HepG2 (cell line): ENCODE measurements around the gene SFXN5. TPM values are rescaled to one million over a fixed set of nuclear protein-coding genes. Genes with fewer than 3 reads are reported as not detected.

Experiments
- CAMTA2 ChIP-seq: sonication (generic); formaldehyde crosslinking; IDR thresholded peaks from 2 replicates; pipeline ENCODE4 v1.4.0; 2020; ENCODE audit warnings: mild to moderate bottlenecking, missing genetic modification reagents, borderline replicate concordance
- HOXA7 ChIP-seq: sonication (generic); formaldehyde crosslinking; IDR thresholded peaks from 2 replicates; pipeline ENCODE4 v1.8.1; 2022; ENCODE audit warnings: mild to moderate bottlenecking, missing genetic modification reagents, moderate library complexity
- KLF11 ChIP-seq: IDR thresholded peaks from 2 replicates; pipeline ENCODE4 v1.6.1; 2016; ENCODE audit warnings: missing compliant biosample characterization
- MAX ChIP-seq: IDR thresholded peaks from 2 replicates; pipeline ENCODE4 v1.6.1; 2012; ENCODE audit warnings: inconsistent platforms
- MXI1 ChIP-seq: IDR thresholded peaks from 3 replicates; pipeline ENCODE4 v1.6.1; 2012; ENCODE audit warnings: low read depth, low read length, inconsistent platforms, borderline replicate concordance
- NAIF1 ChIP-seq: sonication (generic); formaldehyde crosslinking; IDR thresholded peaks from 2 replicates; pipeline ENCODE4 v1.5.0; 2020; ENCODE audit warnings: mild to moderate bottlenecking, missing genetic modification reagents, borderline replicate concordance
- NFKBIZ ChIP-seq: IDR thresholded peaks from 2 replicates; pipeline ENCODE4 v1.6.1; 2018; ENCODE audit warnings: missing genetic modification reagents, missing compliant biosample characterization
- NR2F6 ChIP-seq, 2 experiments: IDR thresholded peaks; 2 replicates each; pipeline ENCODE4 v1.6.1; 2016; ENCODE audit warnings: antibody characterized with exemption in 1 of 2, mild to moderate bottlenecking in 1 of 2
- SOX6 ChIP-seq, 2 experiments: fragments of 450-650 bp in 1 of 2; sonication (generic) in 1 of 2; formaldehyde crosslinking in 1 of 2; IDR thresholded peaks; 2 replicates each; pipeline versions ENCODE4 v1.4.0 to v1.6.1; 2017 to 2020; ENCODE audit warnings: antibody characterized with exemption in 1 of 2, mild to moderate bottlenecking in 1 of 2, missing genetic modification reagents in 1 of 2
- THYN1 ChIP-seq: sonication (generic); formaldehyde crosslinking; IDR thresholded peaks from 2 replicates; pipeline ENCODE4 v1.8.1; 2023; ENCODE audit warnings: low read depth, mild to moderate bottlenecking, moderate library complexity, missing genetic modification reagents, borderline replicate concordance
- TMF1 ChIP-seq: sonication (generic); formaldehyde crosslinking; IDR thresholded peaks from 2 replicates; pipeline ENCODE4 v1.8.1; 2022; ENCODE audit warnings: low read depth, missing genetic modification reagents
- ZBTB20 ChIP-seq: sonication (generic); formaldehyde crosslinking; IDR thresholded peaks from 2 replicates; pipeline ENCODE4 v1.8.1; 2023; ENCODE audit warnings: missing genetic modification reagents, low read depth, mild to moderate bottlenecking, borderline replicate concordance
- ZFP36L1 ChIP-seq: sonication (generic); formaldehyde crosslinking; IDR thresholded peaks from 2 replicates; pipeline ENCODE4 v1.8.0; 2022; ENCODE audit warnings: mild to moderate bottlenecking, missing genetic modification reagents, moderate library complexity
- ZFY ChIP-seq: sonication (generic); formaldehyde crosslinking; IDR thresholded peaks from 2 replicates; pipeline ENCODE4 v1.4.0; 2020; ENCODE audit warnings: missing genetic modification reagents
- ZNF251 ChIP-seq: sonication (generic); formaldehyde crosslinking; IDR thresholded peaks from 2 replicates; pipeline ENCODE4 v1.9.0; 2021; ENCODE audit warnings: mild to moderate bottlenecking, missing genetic modification reagents
- ZNF280B ChIP-seq: sonication (generic); formaldehyde crosslinking; IDR thresholded peaks from 2 replicates; pipeline ENCODE4 v1.5.0; 2020; ENCODE audit warnings: missing genetic modification reagents, mild to moderate bottlenecking, borderline replicate concordance
- ZNF431 ChIP-seq: sonication (generic); formaldehyde crosslinking; IDR thresholded peaks from 2 replicates; pipeline ENCODE4 v1.9.0; 2022; ENCODE audit warnings: missing genetic modification reagents, low read depth, mild to moderate bottlenecking, borderline replicate concordance
- ZZZ3 ChIP-seq: sonication (generic); formaldehyde crosslinking; IDR thresholded peaks from 2 replicates; pipeline ENCODE4 v1.4.0; 2020; ENCODE audit warnings: missing genetic modification reagents, mild to moderate bottlenecking, borderline replicate concordance
- polyA plus RNA-seq, 8 experiments: library from polyadenylated mRNA; depleted of rRNA in 3 of 8; stranded (reverse) in 7 of 8; unstranded in 1 of 8; fragments of >200 nt; fragmentation: Illumina TruSeq in 4 of 8; extraction: Trizol in 4 of 8; gene quantifications; 2 replicates each; pipeline versions ENCODE4 v1.2.1 to v1.2.3, GENCODE V29; 2011 to 2016; ENCODE audit warnings: low read depth in 4 of 8, missing spikeins in 1 of 8, mixed read lengths in 1 of 8; ENCODE audit not compliant: insufficient read depth in 1 of 8
- total RNA-seq, 5 experiments: library from RNA; depleted of rRNA; stranded (reverse); fragments of >200 nt; fragmentation: Illumina TruSeq; extraction: Trizol; gene quantifications; 2 replicates each; pipeline ENCODE4 v1.2.3, GENCODE V29; 2016; ENCODE audit warnings: low read depth in 1 of 5
- TF ChIP-seq, protein P1 (sequence below): IDR thresholded peaks from 2 replicates; pipeline ENCODE4 v1.6.1; 2016; ENCODE audit warnings: missing genetic modification reagents, missing compliant biosample characterization
- TF ChIP-seq, protein P2 (sequence below): sonication (generic); formaldehyde crosslinking; IDR thresholded peaks from 2 replicates; pipeline ENCODE4 v1.5.1; 2020; ENCODE audit warnings: missing genetic modification reagents, mild to moderate bottlenecking, borderline replicate concordance
- TF ChIP-seq, protein P3 (sequence below): sonication (generic); formaldehyde crosslinking; IDR thresholded peaks from 2 replicates; pipeline ENCODE4 v1.5.0; 2020; ENCODE audit warnings: missing genetic modification reagents
- TF ChIP-seq, protein P4 (sequence below): sonication (generic); formaldehyde crosslinking; IDR thresholded peaks from 2 replicates; pipeline ENCODE4 v1.5.0; 2020; ENCODE audit warnings: mild to moderate bottlenecking, missing genetic modification reagents, moderate library complexity

Gene SFXN5
- total and polyA plus RNA-seq, 2 of the 13 experiments (the other 11 are each of a cell fraction or from before 2014, with no cell fraction given) = 34.9 to 37.4 TPM

- TF ChIP-seq, protein P1, sequence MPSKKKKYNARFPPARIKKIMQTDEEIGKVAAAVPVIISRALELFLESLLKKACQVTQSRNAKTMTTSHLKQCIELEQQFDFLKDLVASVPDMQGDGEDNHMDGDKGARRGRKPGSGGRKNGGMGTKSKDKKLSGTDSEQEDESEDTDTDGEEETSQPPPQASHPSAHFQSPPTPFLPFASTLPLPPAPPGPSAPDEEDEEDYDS (CRISPR knock-in tag) = peak; percentile 87
- TF ChIP-seq TMF1 (CRISPR knock-in tag) (peak; percentile 63), ZNF251 (CRISPR knock-in tag) (peak; percentile 79; the same call in 1 of the 2 replicates), CAMTA2 (CRISPR knock-in tag) (0 out of 2 replicates have a peak, but pooled peaks have one; percentile 51), ZZZ3 (CRISPR knock-in tag) (peak; percentile 15; the same call in 1 of the 2 replicates), ZFY (peak; percentile 71), SOX6 (IDR thresholded peaks at IDR 0.05) (no peak), SOX6 (CRISPR knock-in tag; IDR thresholded peaks at IDR 0.05) (peak; percentile 66), ZFP36L1 (CRISPR knock-in tag) (no peak; the same call in none of the 2 replicates), MXI1 (peak; percentile 71; the same call in 2 of the 3 replicates), ZNF280B (CRISPR knock-in tag) (peak; percentile 66; the same call in 1 of the 2 replicates), ZBTB20 (peak; percentile 24; the same call in 1 of the 2 replicates), THYN1 (peak; percentile 90; the same call in 1 of the 2 replicates), MAX (0 out of 2 replicates have a peak, but pooled peaks have one; percentile 15), NAIF1 (CRISPR knock-in tag) (peak; percentile 99), NR2F6 (IDR thresholded peaks at IDR 0.05) (peak; percentile 75), NR2F6 (CRISPR knock-in tag; IDR thresholded peaks at IDR 0.05) (peak; percentile 27), ZNF431 (0 out of 2 replicates have a peak, but pooled peaks have one; percentile 5), KLF11 (peak; percentile 95), HOXA7 (no peak), NFKBIZ (0 out of 2 replicates have a peak, but pooled peaks have one; percentile 15)
- TF ChIP-seq, protein P2, sequence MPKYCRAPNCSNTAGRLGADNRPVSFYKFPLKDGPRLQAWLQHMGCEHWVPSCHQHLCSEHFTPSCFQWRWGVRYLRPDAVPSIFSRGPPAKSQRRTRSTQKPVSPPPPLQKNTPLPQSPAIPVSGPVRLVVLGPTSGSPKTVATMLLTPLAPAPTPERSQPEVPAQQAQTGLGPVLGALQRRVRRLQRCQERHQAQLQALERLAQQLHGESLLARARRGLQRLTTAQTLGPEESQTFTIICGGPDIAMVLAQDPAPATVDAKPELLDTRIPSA (CRISPR knock-in tag) = peak; percentile 78; the same call in 1 of the 2 replicates
- TF ChIP-seq, protein P3, sequence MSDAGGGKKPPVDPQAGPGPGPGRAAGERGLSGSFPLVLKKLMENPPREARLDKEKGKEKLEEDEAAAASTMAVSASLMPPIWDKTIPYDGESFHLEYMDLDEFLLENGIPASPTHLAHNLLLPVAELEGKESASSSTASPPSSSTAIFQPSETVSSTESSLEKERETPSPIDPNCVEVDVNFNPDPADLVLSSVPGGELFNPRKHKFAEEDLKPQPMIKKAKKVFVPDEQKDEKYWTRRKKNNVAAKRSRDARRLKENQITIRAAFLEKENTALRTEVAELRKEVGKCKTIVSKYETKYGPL (CRISPR knock-in tag) = peak; percentile 12; the same call in 1 of the 2 replicates
- TF ChIP-seq, protein P4, sequence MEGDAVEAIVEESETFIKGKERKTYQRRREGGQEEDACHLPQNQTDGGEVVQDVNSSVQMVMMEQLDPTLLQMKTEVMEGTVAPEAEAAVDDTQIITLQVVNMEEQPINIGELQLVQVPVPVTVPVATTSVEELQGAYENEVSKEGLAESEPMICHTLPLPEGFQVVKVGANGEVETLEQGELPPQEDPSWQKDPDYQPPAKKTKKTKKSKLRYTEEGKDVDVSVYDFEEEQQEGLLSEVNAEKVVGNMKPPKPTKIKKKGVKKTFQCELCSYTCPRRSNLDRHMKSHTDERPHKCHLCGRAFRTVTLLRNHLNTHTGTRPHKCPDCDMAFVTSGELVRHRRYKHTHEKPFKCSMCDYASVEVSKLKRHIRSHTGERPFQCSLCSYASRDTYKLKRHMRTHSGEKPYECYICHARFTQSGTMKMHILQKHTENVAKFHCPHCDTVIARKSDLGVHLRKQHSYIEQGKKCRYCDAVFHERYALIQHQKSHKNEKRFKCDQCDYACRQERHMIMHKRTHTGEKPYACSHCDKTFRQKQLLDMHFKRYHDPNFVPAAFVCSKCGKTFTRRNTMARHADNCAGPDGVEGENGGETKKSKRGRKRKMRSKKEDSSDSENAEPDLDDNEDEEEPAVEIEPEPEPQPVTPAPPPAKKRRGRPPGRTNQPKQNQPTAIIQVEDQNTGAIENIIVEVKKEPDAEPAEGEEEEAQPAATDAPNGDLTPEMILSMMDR (CRISPR knock-in tag) = peak; percentile 33; the same call in 1 of the 2 replicates
These were observed at the start of gene SFXN5 (continued) for GRCh38 chr2:73071360-73072128.
